K562 (cell line): Measurements from ENCODE around the gene SLC27A4. TPM values are rescaled to one million over a fixed set of nuclear protein-coding genes. Genes with fewer than 3 reads are reported as not detected.

Source experiments
- ATAC-seq: fragments of 200-7000 bp; cut with Tn5 transposase; 3 replicates; pipeline ENCODE4 v1.9.1; 2020; ENCODE audit warnings: moderate library complexity
- BruUV-seq: library from RNA; stranded (reverse); fragments of 400-500 nt; replicated peaks from 2 replicates; lab custom pipeline; 2021; lab: Mats Ljungman, UMichigan
- CTCF ChIA-PET: fragments of 300-600 bp; formaldehyde crosslinking; extraction: SDS; loops from one replicate; lab custom pipeline; 2021; ENCODE audit warnings: low intra/inter-chr PET ratio; lab: Yijun Ruan, JAX
- POLR2A ChIA-PET: fragments of 300-600, 350-650 bp; sonication (Branson Sonifier 250); formaldehyde crosslinking; extraction: SDS; loops from one replicate; lab custom pipeline; 2021; ENCODE audit warnings: antibody characterized with exemption, inconsistent platforms; lab: Yijun Ruan, JAX
- DNase-seq, 4 experiments: peaks; one replicate each; pipeline versions ENCODE4 v3.0.0 to v3.0.0-alpha.2; 2011 to 2018; ENCODE audit warnings: low spot score in 3 of 4, mixed read lengths in 3 of 4; ENCODE audit errors: extremely low read depth in 1 of 4
- FAIRE-seq: peaks from 2 replicates; lab custom pipeline; 2011; peaks lifted over from hg19 to GRCh38; lab: Jason Lieb, UNC
- H2AFZ ChIP-seq: 2 replicates; pipeline ENCODE4 v1.6.0; 2011; ENCODE audit warnings: low read depth, low read length, control low read depth, inconsistent platforms
- H3K27ac ChIP-seq: fragments of 200-600 bp; 3 replicates; pipeline ENCODE4 v1.8.0; 2011; ENCODE audit warnings: low read depth, mild to moderate bottlenecking, control low read depth, inconsistent platforms, low read length, moderate library complexity, mixed read lengths; ENCODE audit errors: extremely low read depth
- H3K27me3 ChIP-seq, 2 experiments: fragments of 300-600 bp in 1 of 2; 2 replicates in 1 of 2; 3 replicates in 1 of 2; pipeline versions ENCODE4 v1.6.0 to v1.8.0; 2011; ENCODE audit warnings: inconsistent platforms in 2 of 2, low read length in 2 of 2, mild to moderate bottlenecking in 1 of 2, mixed read lengths in 1 of 2, moderate library complexity in 1 of 2; ENCODE audit not compliant: control insufficient read depth in 2 of 2, insufficient read depth in 2 of 2
- H3K36me3 ChIP-seq: fragments of 300-600 bp; 3 replicates; pipeline ENCODE4 v1.8.0; 2011; ENCODE audit warnings: mild to moderate bottlenecking, low read length, inconsistent platforms; ENCODE audit not compliant: control insufficient read depth, insufficient read depth
- H3K4me1 ChIP-seq, 2 experiments: fragments of 200-600 bp in 1 of 2; replicated peaks in 1 of 2; 2 replicates in 1 of 2; 3 replicates in 1 of 2; pipeline versions ENCODE4 v1.5.1 to v1.8.0; 2011; ENCODE audit warnings: inconsistent platforms in 2 of 2, low read length in 2 of 2, mild to moderate bottlenecking in 1 of 2, mixed read lengths in 1 of 2, moderate library complexity in 1 of 2; ENCODE audit not compliant: control insufficient read depth in 2 of 2, insufficient read depth in 2 of 2
- H3K4me2 ChIP-seq: 2 replicates; pipeline ENCODE4 v1.6.1; 2011; ENCODE audit warnings: low read length, control low read depth, inconsistent platforms, mixed read lengths; ENCODE audit not compliant: insufficient read depth
- H3K4me3 ChIP-seq: fragments of 200-600 bp; sonication (generic), shearing (Covaris generic); 2 replicates; pipeline ENCODE4 v1.5.1; 2016; ENCODE audit warnings: control low read depth, inconsistent platforms
- H3K79me2 ChIP-seq: fragments of 200-600 bp; 3 replicates; pipeline ENCODE4 v1.8.0; 2011; ENCODE audit warnings: low read length, inconsistent platforms; ENCODE audit not compliant: control insufficient read depth, insufficient read depth
- H3K9ac ChIP-seq, 2 experiments: 2 replicates each; pipeline versions ENCODE4 v1.6.0 to v1.6.1; 2011; ENCODE audit warnings: low read depth in 2 of 2, low read length in 2 of 2, control low read depth in 1 of 2, inconsistent platforms in 1 of 2, mild to moderate bottlenecking in 1 of 2, mixed read lengths in 1 of 2; ENCODE audit not compliant: insufficient read depth in 1 of 2
- H3K9me1 ChIP-seq: one replicate; pipeline ENCODE4 v1.6.0; 2011; ENCODE audit warnings: inconsistent platforms, mild to moderate bottlenecking, low read length, moderate library complexity; ENCODE audit not compliant: control insufficient read depth, insufficient read depth
- H3K9me3 ChIP-seq: replicated peaks from 2 replicates; pipeline ENCODE4 v1.5.1; 2011; ENCODE audit warnings: low read depth, low read length, inconsistent platforms; ENCODE audit not compliant: control insufficient read depth, insufficient read depth
- H4K20me1 ChIP-seq: replicated peaks from 2 replicates; pipeline ENCODE4 v1.6.1; 2011; ENCODE audit warnings: low read length, inconsistent platforms, mixed read lengths; ENCODE audit not compliant: control insufficient read depth, insufficient read depth
- KDM5B ChIP-seq: fragments of 200-600 bp; sonication (generic); IDR thresholded peaks from 2 replicates; pipeline ENCODE4 v1.6.1; 2012; ENCODE audit warnings: low read depth, mild to moderate bottlenecking, moderate library complexity, low read length, control low read depth, inconsistent platforms; ENCODE audit not compliant: insufficient replicate concordance
- WGBS: fragments of 100-300 bp; shearing (Covaris generic); methylation state at CpG from one replicate; pipeline ENCODE4 v1.1.6; 2016; ENCODE audit warnings: low coverage, mixed read lengths; ENCODE audit not compliant: insufficient coverage; ENCODE audit errors: missing lambda C conversion rate; 5-methylcytosine and 5-hydroxymethylcytosine counted together
- in situ Hi-C: fragments of 300-500 bp; cut with MboI; formaldehyde crosslinking; loops from 4 replicates; pipeline ENCODE4 v1.15.0; 2018; ENCODE audit warnings: inconsistent platforms, mixed read lengths
- intact Hi-C: fragments of 100-400 bp; cut with micrococcal nuclease; formaldehyde crosslinking; loops from 2 replicates; pipeline ENCODE4 v1.14.2; 2022
- polyA plus RNA-seq, 8 experiments: library from polyadenylated mRNA; depleted of rRNA in 4 of 8; stranded (reverse) in 5 of 8; unstranded in 3 of 8; fragments of >200 nt; fragmentation: Nextera tagmentation in 2 of 8; fragmentation: Illumina TruSeq in 1 of 8; extraction: Ambion mirVana in 2 of 8; extraction: Trizol in 1 of 8; gene quantifications; 2 replicates each; pipeline versions ENCODE4 v1.2.1 to v1.2.3, GENCODE V29; 2011 to 2014; ENCODE audit warnings: inconsistent platforms in 1 of 8, missing spikeins in 1 of 8
- total RNA-seq, 7 experiments: library from RNA; depleted of rRNA in 6 of 7; stranded (reverse); fragments of >200 nt in 6 of 7; fragmentation: Illumina TruSeq in 2 of 7; extraction: Trizol in 2 of 7; gene quantifications; 2 replicates each; pipeline versions ENCODE4 v1.2.1 to v1.2.3, GENCODE V29; 2011 to 2021; ENCODE audit warnings: low replicate concordance in 1 of 7
- TF ChIP-seq, protein P1 (sequence below), 2 experiments: fragments of 450-650 bp; formaldehyde crosslinking in 1 of 2; IDR thresholded peaks; 2 replicates each; pipeline versions ENCODE4 v1.4.0 to v1.6.1; 2014 to 2020; ENCODE audit warnings: mild to moderate bottlenecking in 2 of 2, borderline replicate concordance in 1 of 2, low read depth in 1 of 2

SLC27A4 gene
- total and polyA plus RNA-seq, 9 of the 15 experiments (the other 6 are each of a cell fraction or from before 2014, with no cell fraction given) = 0.25 to 35.7 (median 14.0) TPM

- no TSS peak for BruUV-seq
- TF ChIP-seq, protein P1, sequence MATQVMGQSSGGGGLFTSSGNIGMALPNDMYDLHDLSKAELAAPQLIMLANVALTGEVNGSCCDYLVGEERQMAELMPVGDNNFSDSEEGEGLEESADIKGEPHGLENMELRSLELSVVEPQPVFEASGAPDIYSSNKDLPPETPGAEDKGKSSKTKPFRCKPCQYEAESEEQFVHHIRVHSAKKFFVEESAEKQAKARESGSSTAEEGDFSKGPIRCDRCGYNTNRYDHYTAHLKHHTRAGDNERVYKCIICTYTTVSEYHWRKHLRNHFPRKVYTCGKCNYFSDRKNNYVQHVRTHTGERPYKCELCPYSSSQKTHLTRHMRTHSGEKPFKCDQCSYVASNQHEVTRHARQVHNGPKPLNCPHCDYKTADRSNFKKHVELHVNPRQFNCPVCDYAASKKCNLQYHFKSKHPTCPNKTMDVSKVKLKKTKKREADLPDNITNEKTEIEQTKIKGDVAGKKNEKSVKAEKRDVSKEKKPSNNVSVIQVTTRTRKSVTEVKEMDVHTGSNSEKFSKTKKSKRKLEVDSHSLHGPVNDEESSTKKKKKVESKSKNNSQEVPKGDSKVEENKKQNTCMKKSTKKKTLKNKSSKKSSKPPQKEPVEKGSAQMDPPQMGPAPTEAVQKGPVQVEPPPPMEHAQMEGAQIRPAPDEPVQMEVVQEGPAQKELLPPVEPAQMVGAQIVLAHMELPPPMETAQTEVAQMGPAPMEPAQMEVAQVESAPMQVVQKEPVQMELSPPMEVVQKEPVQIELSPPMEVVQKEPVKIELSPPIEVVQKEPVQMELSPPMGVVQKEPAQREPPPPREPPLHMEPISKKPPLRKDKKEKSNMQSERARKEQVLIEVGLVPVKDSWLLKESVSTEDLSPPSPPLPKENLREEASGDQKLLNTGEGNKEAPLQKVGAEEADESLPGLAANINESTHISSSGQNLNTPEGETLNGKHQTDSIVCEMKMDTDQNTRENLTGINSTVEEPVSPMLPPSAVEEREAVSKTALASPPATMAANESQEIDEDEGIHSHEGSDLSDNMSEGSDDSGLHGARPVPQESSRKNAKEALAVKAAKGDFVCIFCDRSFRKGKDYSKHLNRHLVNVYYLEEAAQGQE (IDR thresholded peaks at IDR 0.05; ENCODE audit: borderline replicate concordance) = peak; percentile 63
- TF ChIP-seq, protein P1 (CRISPR knock-in tag; IDR thresholded peaks at IDR 0.05; ENCODE audit: low read depth) = no peak
- TF ChIP-seq KDM5B = no peak
These were observed 2.8 kb downstream of the SLC27A4 start for GRCh38 chr9:128342971-128343680.

More at GRCh38 chr9:128342971-128343680, 2.8 kb downstream of the SLC27A4 start:
- no peak for DNase-seq
- Histone ChIP-seq H3K4me3 (no peak overlapping the region), H3K4me2 (no peak overlapping the region), H3K4me1 (peaks cover 10 to 17% of the 10 kb centered on the region in 2 experiments; a peak in 4 of 5 replicates), H2AFZ (no peak overlapping the region), H4K20me1 (no peaks in the 10 kb centered on the region), H3K9me1 (no peaks in the 10 kb centered on the region), H3K27ac (no peak overlapping the region), H3K9ac (peak overlapping the region in 1 of 2 experiments; percentile 54; a peak in 2 of 4 replicates), H3K9me3 (no peaks in the 10 kb centered on the region), H3K27me3 (no peaks in the 10 kb centered on the region), H3K79me2 (peaks cover 17% of the 10 kb centered on the region), H3K36me3 (peaks cover 65% of the 10 kb centered on the region)
- POLR2A ChIA-PET = interaction anchor here (1.5 to 4.8 kb wide), 2 partner anchors 350 to 358 kb away, joined by 4 to 65 read pairs; partner anchors contain the start of gene PKN3
- FAIRE-seq = no peak
- no peak for ATAC-seq
- CTCF ChIA-PET = interaction anchor here (1.7 kb wide), 1 partner anchor 47 kb away, joined by 6 read pairs; no protein-coding TSS in a partner anchor
- WGBS = 92% methylated on average over 8 of the region's 8 CpGs
- in situ Hi-C loops = loop anchor here (5.0 kb wide), 1 partner anchor 354 kb away; no protein-coding TSS in a partner anchor
- intact Hi-C loops = loop anchor here (10.0 kb wide), 1 partner anchor 128 kb away; no protein-coding TSS in a partner anchor
